Loucy (cell line): ENCODE results near the gene BANK1.

Source experiments
- H2AFZ ChIP-seq: fragments of 200-600 bp; sonication (generic); 2 replicates; pipeline ENCODE4 v1.6.0; 2016; ENCODE audit warnings: antibody characterized with exemption, mild to moderate bottlenecking, low read length, moderate library complexity
- H3F3A ChIP-seq: fragments of 200-600 bp; 2 replicates; pipeline ENCODE4 v1.6.0; 2016; ENCODE audit warnings: antibody characterized with exemption, low read depth, mild to moderate bottlenecking
- H3K27me3 ChIP-seq: fragments of 200-600 bp; sonication (generic); 2 replicates; pipeline ENCODE4 v1.6.1; 2014; ENCODE audit warnings: low read length, mild to moderate bottlenecking; ENCODE audit not compliant: insufficient read depth, poor library complexity, severe bottlenecking
- H3K36me3 ChIP-seq: fragments of 200-600 bp; sonication (generic); 2 replicates; pipeline ENCODE4 v1.6.1; 2016; ENCODE audit warnings: low read length; ENCODE audit not compliant: insufficient read depth
- H3K4me1 ChIP-seq: fragments of 200-600 bp; sonication (generic); 2 replicates; pipeline ENCODE4 v1.5.1; 2014; ENCODE audit warnings: low read length, mild to moderate bottlenecking; ENCODE audit not compliant: insufficient read depth, poor library complexity, severe bottlenecking
- H3K4me2 ChIP-seq: fragments of 200-600 bp; sonication (generic); 2 replicates; pipeline ENCODE4 v1.6.0; 2014; ENCODE audit warnings: antibody characterized with exemption, low read length, low read depth, mild to moderate bottlenecking; ENCODE audit not compliant: poor library complexity, severe bottlenecking
- H3K4me3 ChIP-seq: fragments of 200-600 bp; sonication (generic); 2 replicates; pipeline ENCODE4 v1.5.1; 2014; ENCODE audit warnings: low read length, mild to moderate bottlenecking, mixed read lengths; ENCODE audit not compliant: poor library complexity, severe bottlenecking
- H3K79me2 ChIP-seq: fragments of 200-600 bp; sonication (generic); 2 replicates; pipeline ENCODE4 v1.6.1; 2014; ENCODE audit warnings: low read length; ENCODE audit not compliant: insufficient read depth
- H3K9ac ChIP-seq: fragments of 200-600 bp; sonication (generic); 2 replicates; pipeline ENCODE4 v1.6.0; 2014; ENCODE audit warnings: mild to moderate bottlenecking, low read depth, low read length, moderate library complexity; ENCODE audit not compliant: poor library complexity, severe bottlenecking
- H3K9me2 ChIP-seq: fragments of 200-600 bp; sonication (generic); replicated peaks from 2 replicates; pipeline ENCODE4 v1.6.1; 2016; ENCODE audit warnings: low read depth, low read length, mixed read lengths
- H3K9me3 ChIP-seq: fragments of 200-600 bp; sonication (generic); 2 replicates; pipeline ENCODE4 v1.6.1; 2014; ENCODE audit warnings: mild to moderate bottlenecking, antibody characterized with exemption, low read length, low read depth; ENCODE audit not compliant: insufficient read depth
- H4K20me1 ChIP-seq: fragments of 200-600 bp; sonication (generic); 2 replicates; pipeline ENCODE4 v1.6.0; 2014; ENCODE audit warnings: antibody characterized with exemption, low read length, mild to moderate bottlenecking; ENCODE audit not compliant: insufficient read depth, poor library complexity, severe bottlenecking
- EZH2phosphoT487 ChIP-seq: fragments of 200-600 bp; IDR thresholded peaks from 2 replicates; pipeline ENCODE4 v1.6.1; 2018; ENCODE audit warnings: antibody characterized with exemption, mild to moderate bottlenecking, moderate library complexity, borderline replicate concordance
- TF ChIP-seq, protein P1 (sequence below): fragments of 200-600 bp; sonication (generic); conservative IDR thresholded peaks from 2 replicates; pipeline ENCODE4 v1.5.1; 2014; ENCODE audit warnings: mild to moderate bottlenecking, antibody characterized with exemption, low read length

Gene BANK1

DNA sequence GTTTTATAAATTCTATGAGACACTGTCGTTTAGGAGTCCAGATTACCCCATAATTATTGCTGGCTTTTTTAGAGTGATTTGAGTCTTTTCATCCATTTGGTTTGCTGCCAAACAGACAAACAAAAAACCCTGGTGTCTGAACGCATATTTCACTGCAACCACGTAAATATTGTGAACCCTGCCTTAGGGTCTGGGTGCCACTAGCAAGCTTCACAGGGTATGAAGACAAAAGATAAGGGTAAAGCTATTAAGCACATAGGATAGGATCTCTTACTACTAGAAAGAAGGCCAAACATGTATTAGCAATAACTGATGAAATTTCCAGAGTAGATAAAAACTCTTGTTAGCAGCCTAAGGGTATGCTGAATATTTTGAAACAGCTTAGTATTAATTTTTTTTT is 143.3 kb downstream of the BANK1 start:
- Histone ChIP-seq H3K79me2 (no peaks in the 10 kb centered on the region), H3K36me3 (no peaks in the 10 kb centered on the region), H3K4me2 (no peak overlapping the region), H2AFZ (no peak overlapping the region), H3K4me3 (no peak overlapping the region), H3K27me3 (no peaks in the 10 kb centered on the region), H3K9me2 (no peaks in the 10 kb centered on the region), H3K9ac (no peak overlapping the region), H3F3A (no peaks in the 10 kb centered on the region), H4K20me1 (no peaks in the 10 kb centered on the region), H3K9me3 (no peaks in the 10 kb centered on the region), H3K4me1 (no peaks in the 10 kb centered on the region)
- TF ChIP-seq, protein P1, sequence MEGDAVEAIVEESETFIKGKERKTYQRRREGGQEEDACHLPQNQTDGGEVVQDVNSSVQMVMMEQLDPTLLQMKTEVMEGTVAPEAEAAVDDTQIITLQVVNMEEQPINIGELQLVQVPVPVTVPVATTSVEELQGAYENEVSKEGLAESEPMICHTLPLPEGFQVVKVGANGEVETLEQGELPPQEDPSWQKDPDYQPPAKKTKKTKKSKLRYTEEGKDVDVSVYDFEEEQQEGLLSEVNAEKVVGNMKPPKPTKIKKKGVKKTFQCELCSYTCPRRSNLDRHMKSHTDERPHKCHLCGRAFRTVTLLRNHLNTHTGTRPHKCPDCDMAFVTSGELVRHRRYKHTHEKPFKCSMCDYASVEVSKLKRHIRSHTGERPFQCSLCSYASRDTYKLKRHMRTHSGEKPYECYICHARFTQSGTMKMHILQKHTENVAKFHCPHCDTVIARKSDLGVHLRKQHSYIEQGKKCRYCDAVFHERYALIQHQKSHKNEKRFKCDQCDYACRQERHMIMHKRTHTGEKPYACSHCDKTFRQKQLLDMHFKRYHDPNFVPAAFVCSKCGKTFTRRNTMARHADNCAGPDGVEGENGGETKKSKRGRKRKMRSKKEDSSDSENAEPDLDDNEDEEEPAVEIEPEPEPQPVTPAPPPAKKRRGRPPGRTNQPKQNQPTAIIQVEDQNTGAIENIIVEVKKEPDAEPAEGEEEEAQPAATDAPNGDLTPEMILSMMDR = no peak
- no peak for TF ChIP-seq EZH2phosphoT487

DNA sequence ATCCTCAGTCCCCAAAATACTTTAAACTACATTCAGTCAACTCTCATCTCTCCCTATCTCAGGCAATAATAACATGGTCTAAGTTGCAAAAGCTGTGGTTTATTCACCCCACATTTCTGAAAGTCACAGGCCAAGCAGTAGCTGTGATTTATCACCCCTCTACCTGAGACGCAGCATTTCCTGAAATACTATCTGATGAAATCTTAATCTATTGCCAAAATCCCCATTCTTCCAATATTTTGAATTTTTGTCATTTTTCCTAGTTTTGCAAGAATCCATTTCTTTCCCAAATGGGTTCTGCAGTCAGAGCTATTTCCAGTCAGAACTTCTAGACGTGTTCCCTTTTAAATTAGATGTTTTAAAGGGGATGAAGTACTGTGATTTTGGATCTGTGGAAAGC is 148.3 kb downstream of the BANK1 start:
- TF ChIP-seq, protein P1 = no peak
- no peak for TF ChIP-seq EZH2phosphoT487
- Histone ChIP-seq H3K9me2 (no peaks in the 10 kb centered on the region), H3K4me3 (no peak overlapping the region), H3K9ac (no peak overlapping the region), H3K4me2 (no peak overlapping the region), H3K79me2 (no peaks in the 10 kb centered on the region), H2AFZ (no peak overlapping the region), H4K20me1 (no peaks in the 10 kb centered on the region), H3F3A (no peaks in the 10 kb centered on the region), H3K36me3 (no peaks in the 10 kb centered on the region), H3K9me3 (no peaks in the 10 kb centered on the region), H3K4me1 (no peaks in the 10 kb centered on the region), H3K27me3 (no peaks in the 10 kb centered on the region)

DNA sequence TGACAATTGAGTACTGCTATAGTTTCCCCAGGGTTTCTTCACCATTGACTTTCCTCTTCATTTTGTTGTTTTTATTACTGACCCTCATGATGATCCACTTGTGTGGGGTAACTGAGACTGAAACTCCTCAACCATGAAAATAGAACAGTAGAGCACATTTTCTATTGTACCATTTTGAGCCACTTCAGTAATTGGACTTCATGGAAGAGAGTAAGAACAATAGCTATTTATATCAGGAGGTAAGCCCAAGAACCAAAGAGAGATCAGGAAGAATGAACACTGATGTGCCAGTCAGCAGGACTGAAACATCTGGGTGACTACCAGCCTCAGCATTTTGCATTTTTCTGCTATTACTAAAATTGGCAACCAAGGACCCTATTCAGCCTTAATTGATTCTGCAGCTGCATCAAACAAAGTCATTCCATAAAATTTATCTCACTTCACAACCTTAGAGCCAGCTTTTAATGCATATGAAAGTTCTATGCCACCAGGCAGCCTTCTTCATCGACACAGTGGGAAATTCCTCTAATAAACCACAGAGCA is 151.4 kb downstream of the BANK1 start:
- Histone ChIP-seq H3K9ac (no peak overlapping the region), H2AFZ (no peak overlapping the region), H3K27me3 (no peaks in the 10 kb centered on the region), H3K4me3 (no peak overlapping the region), H4K20me1 (no peaks in the 10 kb centered on the region), H3K4me2 (no peak overlapping the region), H3K9me2 (no peaks in the 10 kb centered on the region), H3F3A (no peaks in the 10 kb centered on the region), H3K9me3 (no peaks in the 10 kb centered on the region), H3K36me3 (no peaks in the 10 kb centered on the region), H3K4me1 (no peaks in the 10 kb centered on the region), H3K79me2 (no peaks in the 10 kb centered on the region)
- TF ChIP-seq, protein P1 = no peak
- no peak for TF ChIP-seq EZH2phosphoT487
